Endothelial cell of umbilical vein (primary cell): ENCODE results near the gene YPEL1. TPM values are rescaled to one million over a fixed set of nuclear protein-coding genes. Genes with fewer than 3 reads are reported as not detected.

Experiments
- BruUV-seq: library from RNA; stranded (reverse); fragments of 400-500 nt; replicated peaks from 2 replicates; lab custom pipeline; 2021; lab: Mats Ljungman, UMichigan
- CTCF ChIA-PET: fragments of 300-600, 350-600 bp; sonication (Branson Sonifier 250); formaldehyde crosslinking; loops from one replicate; lab custom pipeline; 2021; ENCODE audit warnings: antibody characterized with exemption, inconsistent platforms; lab: Charles Lee
- POLR2A ChIA-PET: fragments of 300-600, 350-600 bp; sonication (Branson Sonifier 250); formaldehyde crosslinking; loops from one replicate; lab custom pipeline; 2021; ENCODE audit warnings: antibody characterized with exemption, inconsistent platforms; lab: Charles Lee
- DNase-seq: peaks from one replicate; pipeline ENCODE4 v3.0.0-alpha.2; 2011; ENCODE audit warnings: low read depth, low spot score
- FAIRE-seq: peaks from 2 replicates; lab custom pipeline; 2011; peaks lifted over from hg19 to GRCh38; lab: Jason Lieb, UNC
- H2AFZ ChIP-seq: 2 replicates; pipeline ENCODE4 v1.6.0; 2012; ENCODE audit warnings: low read depth, low read length, control low read depth, inconsistent platforms
- H3K27ac ChIP-seq: 2 replicates; pipeline ENCODE4 v1.5.1; 2011; ENCODE audit warnings: low read depth, mild to moderate bottlenecking, control low read depth, low read length, moderate library complexity; ENCODE audit not compliant: insufficient read depth
- H3K27me3 ChIP-seq, 2 experiments: 2 replicates each; pipeline versions ENCODE4 v1.6.0 to v1.6.1; 2011; ENCODE audit warnings: low read length in 2 of 2, mixed read lengths in 1 of 2; ENCODE audit not compliant: control insufficient read depth in 2 of 2, insufficient read depth in 2 of 2
- H3K36me3 ChIP-seq, 2 experiments: 2 replicates in 1 of 2; 3 replicates in 1 of 2; pipeline ENCODE4 v1.5.1; 2011; ENCODE audit warnings: low read length in 2 of 2, mild to moderate bottlenecking in 1 of 2, moderate library complexity in 1 of 2; ENCODE audit not compliant: control insufficient read depth in 2 of 2, insufficient read depth in 2 of 2; ENCODE audit errors: extremely low read depth in 1 of 2
- H3K4me1 ChIP-seq: 3 replicates; pipeline ENCODE4 v1.5.1; 2011; ENCODE audit warnings: mild to moderate bottlenecking, low read length; ENCODE audit not compliant: control insufficient read depth, insufficient read depth; ENCODE audit errors: extremely low read depth
- H3K4me2 ChIP-seq: 2 replicates; pipeline ENCODE4 v1.6.1; 2011; ENCODE audit warnings: low read length, control low read depth, mixed read lengths; ENCODE audit not compliant: insufficient read depth
- H3K4me3 ChIP-seq, 3 experiments: fragments of 200-600 bp in 1 of 3; sonication (generic), shearing (Covaris generic) in 1 of 3; replicated peaks in 1 of 3; 2 replicates each; pipeline ENCODE4 v1.5.1; 2011 to 2016; ENCODE audit warnings: control low read depth in 3 of 3, low read length in 3 of 3, mild to moderate bottlenecking in 2 of 3, inconsistent platforms in 1 of 3, low read depth in 1 of 3, moderate library complexity in 1 of 3; ENCODE audit not compliant: insufficient read depth in 1 of 3
- H3K79me2 ChIP-seq: 2 replicates; pipeline ENCODE4 v1.6.0; 2012; ENCODE audit warnings: low read length, inconsistent platforms; ENCODE audit not compliant: control insufficient read depth, insufficient read depth
- H3K9ac ChIP-seq: replicated peaks from 2 replicates; pipeline ENCODE3; 2011; ENCODE audit warnings: low read length, control low read depth; ENCODE audit not compliant: insufficient read depth; ENCODE audit errors: extremely low read depth
- H3K9me1 ChIP-seq: replicated peaks from 3 replicates; pipeline ENCODE4 v1.6.0; 2011; ENCODE audit warnings: mild to moderate bottlenecking, low read length; ENCODE audit not compliant: control insufficient read depth, insufficient read depth; ENCODE audit errors: extremely low read depth
- H3K9me3 ChIP-seq: replicated peaks from 2 replicates; pipeline ENCODE4 v1.5.1; 2012; ENCODE audit warnings: low read length, inconsistent platforms; ENCODE audit not compliant: control insufficient read depth, insufficient read depth
- H4K20me1 ChIP-seq: replicated peaks from 2 replicates; pipeline ENCODE3; 2011; ENCODE audit warnings: mild to moderate bottlenecking, low read length; ENCODE audit not compliant: control insufficient read depth, insufficient read depth; ENCODE audit errors: extremely low read depth
- CTCF ChIP-seq, 2 donors: IDR thresholded peaks; 1 replicate in 1 of 2; 2 replicates in 1 of 2; pipeline ENCODE4 v1.5.1; 2011; ENCODE audit warnings: low read length in 2 of 2, mild to moderate bottlenecking in 2 of 2, moderate library complexity in 2 of 2, control low read depth in 1 of 2, inconsistent platforms in 1 of 2, low read depth in 1 of 2; ENCODE audit not compliant: insufficient read depth in 1 of 2; ENCODE audit errors: extremely low read depth in 1 of 2
- EZH2 ChIP-seq: IDR thresholded peaks from 2 replicates; pipeline ENCODE4 v1.6.1; 2012; ENCODE audit warnings: borderline replicate concordance, low read depth, mild to moderate bottlenecking, moderate library complexity, low read length, inconsistent platforms; ENCODE audit not compliant: severe bottlenecking
- FOS ChIP-seq: IDR thresholded peaks from 2 replicates; pipeline ENCODE4 v1.6.1; 2011; ENCODE audit warnings: mild to moderate bottlenecking, low read length, moderate library complexity, borderline replicate concordance; ENCODE audit not compliant: insufficient read depth
- GATA2 ChIP-seq: IDR thresholded peaks from 2 replicates; pipeline ENCODE4 v1.7.0; 2011; ENCODE audit warnings: low read depth, mild to moderate bottlenecking, moderate library complexity, mixed read lengths, low read length; ENCODE audit not compliant: insufficient read length, insufficient read depth
- JUN ChIP-seq: IDR thresholded peaks from 2 replicates; pipeline ENCODE4 v1.6.1; 2011; ENCODE audit warnings: borderline replicate concordance, low read depth; ENCODE audit not compliant: insufficient read length, insufficient read depth
- MYC ChIP-seq: IDR thresholded peaks from one replicate; pipeline ENCODE4 v1.6.1; 2011; ENCODE audit warnings: mild to moderate bottlenecking, low read depth, low read length
- POLR2A ChIP-seq: IDR thresholded peaks from 2 replicates; pipeline ENCODE4 v1.6.1; 2012; ENCODE audit warnings: low read depth, mild to moderate bottlenecking, control low read depth, low read length
- POLR2AphosphoS5 ChIP-seq: IDR thresholded peaks from 2 replicates; pipeline ENCODE4 v1.6.1; 2012; ENCODE audit warnings: low read depth, mild to moderate bottlenecking, control low read depth, low read length, moderate library complexity; ENCODE audit not compliant: insufficient read depth
- dilution Hi-C: fragments of 300-500 bp; cut with MboI; formaldehyde crosslinking; loops from one replicate; pipeline ENCODE4 v1.15.0; 2019; ENCODE audit warnings: low sequenced_read_pairs; ENCODE audit not compliant: extremely low pct_ligation_motif_present
- intact Hi-C: fragments of 100-400 bp; cut with micrococcal nuclease; formaldehyde crosslinking; loops from one replicate; pipeline ENCODE4 v1.10.0; 2022
- polyA plus RNA-seq, 4 experiments: library from polyadenylated mRNA; depleted of rRNA in 3 of 4; stranded (reverse) in 3 of 4; unstranded in 1 of 4; fragments of >200 nt; gene quantifications; 2 replicates each; pipeline versions ENCODE4 v1.2.1 to v1.2.3, GENCODE V29; 2011 to 2012; ENCODE audit warnings: missing spikeins in 1 of 4
- total RNA-seq: library from RNA; stranded (reverse); gene quantifications from 2 replicates; pipeline ENCODE4 v1.2.3, GENCODE V29; 2021

Gene YPEL1
- total and polyA plus RNA-seq, 2 donors (not counting 3 experiments of a cell fraction or from before 2014, with no cell fraction given) = 3.7 to 6.2 TPM

- no peak overlapping the region for H2AFZ ChIP-seq
- H4K20me1 ChIP-seq = no peaks in the 10 kb centered on the region
- CTCF ChIA-PET = interaction anchor here (1.0 to 1.2 kb wide), 2 partner anchors 19 to 179 kb away, joined by 3 to 4 read pairs; no protein-coding TSS in a partner anchor
- H3K4me1 ChIP-seq = peaks cover 21% of the 10 kb centered on the region
- intact Hi-C loops = loop anchor here (5.0 kb wide), 1 partner anchor 47 kb away; no protein-coding TSS in a partner anchor
- dilution Hi-C loops = no loop called here
- POLR2A ChIA-PET = no interaction called here
- no peak overlapping the region for H3K4me2 ChIP-seq
- H3K9ac ChIP-seq = no peak overlapping the region
- H3K27me3 ChIP-seq = no peaks in the 10 kb centered on the region
- FAIRE-seq = no peak
- H3K4me3 ChIP-seq = no peak overlapping the region
- no peaks in the 10 kb centered on the region for H3K9me1 ChIP-seq
- no peaks in the 10 kb centered on the region for H3K9me3 ChIP-seq
- no peak for DNase-seq
- peaks cover 8 to 19% of the 10 kb centered on the region in 2 experiments for H3K36me3 ChIP-seq
- no TSS peak for BruUV-seq
- no peaks in the 10 kb centered on the region for H3K79me2 ChIP-seq
- H3K27ac ChIP-seq = no peak overlapping the region
- TF ChIP-seq CTCF (IDR thresholded peaks at IDR 0.05; ENCODE audit: extremely low read depth in 1 of 2, insufficient read depth in 1 of 2, low read depth in 1 of 2, low read length in 2 of 2) (no peak), JUN (no peak), MYC (no peak), POLR2A (no peak)
Measured at GRCh38 chr22:21759093-21759492, 23.5 kb upstream of the YPEL1 start.

DNA sequence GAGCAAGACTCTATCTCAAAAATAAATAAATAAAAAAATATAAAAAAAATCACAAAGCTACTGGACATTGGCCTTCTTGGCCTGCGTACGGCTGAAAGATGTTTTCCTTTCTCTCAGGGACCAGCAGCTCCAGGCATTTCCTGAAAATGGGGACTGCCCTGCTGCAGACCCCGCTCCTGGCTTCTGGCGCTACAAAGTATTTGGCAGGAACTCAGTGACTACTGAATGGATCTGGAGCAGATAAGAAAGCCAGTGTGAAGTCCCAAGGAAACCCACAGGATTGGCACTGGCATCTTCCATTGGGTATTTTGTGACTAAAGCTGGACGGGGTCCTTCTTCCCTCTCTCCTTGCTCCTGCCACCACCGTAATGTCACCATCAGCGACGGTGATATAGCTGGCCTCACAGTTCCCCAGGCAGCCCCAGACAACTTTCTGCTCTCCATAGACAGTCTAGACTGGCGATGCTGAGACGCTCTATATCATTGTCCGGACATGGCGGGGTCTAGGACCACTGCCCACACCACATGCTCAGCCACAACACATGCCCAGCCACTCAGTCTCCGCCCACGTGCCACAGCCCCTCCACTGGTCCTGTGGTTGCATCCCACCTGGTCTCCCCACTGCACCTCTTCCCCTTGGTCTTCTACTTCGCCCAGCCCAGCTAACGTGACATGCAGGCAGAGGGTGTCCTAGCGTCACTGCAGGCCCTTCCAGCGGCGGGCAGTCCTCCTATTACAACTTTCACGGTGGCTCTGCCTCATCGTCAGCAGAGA, 22.7 kb upstream of the YPEL1 start:
- Histone ChIP-seq H4K20me1 (no peaks in the 10 kb centered on the region), H3K27ac (no peak overlapping the region), H3K9me3 (no peaks in the 10 kb centered on the region), H2AFZ (no peak overlapping the region), H3K4me2 (no peak overlapping the region), H3K36me3 (peaks cover 4 to 11% of the 10 kb centered on the region in 2 experiments), H3K4me1 (peaks cover 21% of the 10 kb centered on the region), H3K9me1 (no peaks in the 10 kb centered on the region), H3K4me3 (no peak overlapping the region), H3K9ac (no peak overlapping the region), H3K79me2 (no peaks in the 10 kb centered on the region), H3K27me3 (no peaks in the 10 kb centered on the region)
- dilution Hi-C loops (no loop called here), intact Hi-C loops (loop anchor here (5.0 kb wide), 1 partner anchor 46 kb away; no protein-coding TSS in a partner anchor)
- no TSS peak for BruUV-seq
- peak; percentile 86 for DNase-seq
- ChIA-PET CTCF (interaction anchor here (1.0 to 1.5 kb wide), 3 partner anchors 13 to 179 kb away, joined by 3 to 5 read pairs (median 4); no protein-coding TSS in a partner anchor), POLR2A (no interaction called here)
- peak; percentile 92 for FAIRE-seq
- TF ChIP-seq GATA2 (no peak), POLR2A (no peak), CTCF (IDR thresholded peaks at IDR 0.05; ENCODE audit: extremely low read depth in 1 of 2, insufficient read depth in 1 of 2, low read depth in 1 of 2, low read length in 2 of 2) (no peak), EZH2 (no peak), POLR2AphosphoS5 (peak; percentile 26), FOS (no peak)
